GM12878 (cell line): ENCODE results near the gene C2. TPM values are rescaled to one million over a fixed set of nuclear protein-coding genes. Genes with fewer than 3 reads are reported as not detected.

Source experiments
- ATAC-seq: fragments of 200-7000 bp; cut with Tn5 transposase; 3 replicates; pipeline ENCODE4 v1.9.1; 2020; ENCODE audit warnings: mild to moderate bottlenecking, moderate library complexity
- BruUV-seq: library from RNA; stranded (reverse); fragments of 400-500 nt; replicated peaks from 2 replicates; lab custom pipeline; 2021; lab: Mats Ljungman, UMichigan
- CTCF ChIA-PET: fragments of 300-600 bp; sonication (Branson Sonifier 250); formaldehyde crosslinking; extraction: SDS; loops from one replicate; lab custom pipeline; 2021; ENCODE audit warnings: inconsistent platforms; lab: Yijun Ruan, JAX
- POLR2A ChIA-PET: fragments of 350-600 bp; formaldehyde crosslinking; extraction: SDS; loops from one replicate; lab custom pipeline; 2021; ENCODE audit warnings: inconsistent platforms; lab: Charles Lee
- RAD21 ChIA-PET: fragments of 300-600 bp; sonication (Branson Sonifier 250); formaldehyde crosslinking; loops from one replicate; lab custom pipeline; 2023; ENCODE audit warnings: antibody characterized with exemption; ENCODE audit not compliant: unreplicated experiment; lab: Charles Lee
- SMC1A ChIA-PET: fragments of 300-600 bp; sonication (Branson Sonifier 250); formaldehyde crosslinking; loops from one replicate; lab custom pipeline; 2023; ENCODE audit not compliant: unreplicated experiment, uncharacterized antibody; lab: Charles Lee
- DNase-seq: peaks from one replicate; pipeline ENCODE4 v3.0.0-alpha.2; 2011; ENCODE audit warnings: low read depth, low spot score
- FAIRE-seq: peaks from 3 replicates; lab custom pipeline; 2011; peaks lifted over from hg19 to GRCh38; lab: Jason Lieb, UNC
- H2AFZ ChIP-seq: 2 replicates; pipeline ENCODE4 v1.6.0; 2011; ENCODE audit warnings: low read depth, low read length, control low read depth; ENCODE audit not compliant: control insufficient read depth
- H3K27ac ChIP-seq: 2 replicates; pipeline ENCODE4 v1.5.1; 2011; ENCODE audit warnings: control low read depth; ENCODE audit not compliant: control insufficient read depth, insufficient read depth
- H3K27me3 ChIP-seq, 2 experiments: replicated peaks in 1 of 2; 2 replicates each; pipeline versions ENCODE4 v1.6.0 to v1.6.1; 2011; ENCODE audit warnings: low read length in 1 of 2; ENCODE audit not compliant: control insufficient read depth in 2 of 2, insufficient read depth in 2 of 2
- H3K36me3 ChIP-seq, 2 experiments: 2 replicates each; pipeline ENCODE4 v1.5.1; 2011; ENCODE audit warnings: low read length in 1 of 2; ENCODE audit not compliant: control insufficient read depth in 2 of 2, insufficient read depth in 2 of 2
- H3K4me1 ChIP-seq: 2 replicates; pipeline ENCODE4 v1.6.1; 2011; ENCODE audit warnings: mild to moderate bottlenecking, low read length, moderate library complexity, mixed read lengths; ENCODE audit not compliant: control insufficient read depth, insufficient read depth
- H3K4me2 ChIP-seq: 2 replicates; pipeline ENCODE4 v1.6.0; 2011; ENCODE audit warnings: control low read depth; ENCODE audit not compliant: control insufficient read depth, insufficient read depth
- H3K4me3 ChIP-seq: fragments of 200-600 bp; sonication (generic); 2 replicates; pipeline ENCODE4 v1.5.1; 2016
- H3K79me2 ChIP-seq: 2 replicates; pipeline ENCODE4 v1.6.0; 2011; ENCODE audit warnings: low read length; ENCODE audit not compliant: control insufficient read depth, insufficient read depth
- H3K9ac ChIP-seq: 2 replicates; pipeline ENCODE4 v1.8.0; 2011; ENCODE audit warnings: low read length, control low read depth, mixed read lengths; ENCODE audit not compliant: control insufficient read depth, insufficient read depth
- H3K9me3 ChIP-seq: replicated peaks from 3 replicates; pipeline ENCODE4 v1.5.1; 2011; ENCODE audit warnings: mild to moderate bottlenecking, low read length; ENCODE audit not compliant: control insufficient read depth, insufficient read depth
- H4K20me1 ChIP-seq: 2 replicates; pipeline ENCODE4 v1.6.0; 2011; ENCODE audit not compliant: control insufficient read depth, insufficient read depth
- ESRRA ChIP-seq: IDR thresholded peaks from 2 replicates; pipeline ENCODE4 v1.6.1; 2012; ENCODE audit warnings: mild to moderate bottlenecking, low read length, improper control_type of control experiment
- GABPA ChIP-seq: IDR thresholded peaks from 2 replicates; pipeline ENCODE4 v1.6.1; 2014; ENCODE audit warnings: antibody characterized with exemption, low read depth, mild to moderate bottlenecking, inconsistent platforms
- PML ChIP-seq: IDR thresholded peaks from 2 replicates; pipeline ENCODE4 v1.6.1; 2012; ENCODE audit warnings: low read length, inconsistent platforms
- SMC3 ChIP-seq: IDR thresholded peaks from 2 replicates; pipeline ENCODE4 v1.6.1; 2011; ENCODE audit warnings: low read length, improper control_type of control experiment, borderline replicate concordance
- SPI1 ChIP-seq: IDR thresholded peaks from 2 replicates; pipeline ENCODE4 v1.6.1; 2011; ENCODE audit warnings: low read depth, mild to moderate bottlenecking, low read length, moderate library complexity, borderline replicate concordance; ENCODE audit not compliant: insufficient read depth
- TBL1XR1 ChIP-seq: IDR thresholded peaks from 2 replicates; pipeline ENCODE4 v1.6.1; 2012; ENCODE audit warnings: low read depth, low read length, improper control_type of control experiment
- WGBS: methylation state at CpG from one replicate; pipeline ENCODE4 v1.1.6; 2016; ENCODE audit warnings: low lambda C conversion rate; ENCODE audit not compliant: insufficient replicate concordance, insufficient coverage; ENCODE audit errors: missing lambda C conversion rate; 5-methylcytosine and 5-hydroxymethylcytosine counted together
- in situ Hi-C: fragments of 300-500 bp; cut with MboI; formaldehyde crosslinking; loops from 9 replicates; pipeline ENCODE4 v1.14.3; 2018; ENCODE audit warnings: mixed read lengths
- intact Hi-C: fragments of 100-400 bp; cut with micrococcal nuclease; formaldehyde crosslinking; loops from one replicate; pipeline ENCODE4 v1.14.2; 2022; ENCODE audit not compliant: unreplicated experiment
- polyA plus RNA-seq, 11 experiments: library from polyadenylated mRNA; depleted of rRNA in 4 of 11; unstranded in 6 of 11; stranded (reverse) in 5 of 11; fragments of >200 nt; fragmentation: Nextera tagmentation in 4 of 11; fragmentation: Illumina TruSeq in 1 of 11; extraction: Ambion mirVana in 4 of 11; extraction: Trizol in 1 of 11; gene quantifications; 1 replicate in 1 of 11; 2 replicates in 10 of 11; pipeline versions ENCODE4 v1.2.1 to v1.2.3, GENCODE V29; 2011 to 2016; ENCODE audit warnings: inconsistent platforms in 2 of 11, missing spikeins in 2 of 11, low read depth in 1 of 11
- total RNA-seq, 4 experiments: library from RNA; depleted of rRNA in 3 of 4; stranded (reverse); fragments of >200 nt in 3 of 4; fragmentation: Illumina TruSeq in 1 of 4; extraction: Trizol in 1 of 4; gene quantifications; 2 replicates each; pipeline versions ENCODE4 v1.2.1 to v1.2.3, GENCODE V29; 2013 to 2021
- TF ChIP-seq, protein P1 (sequence below): fragments of 450-650 bp; IDR thresholded peaks from 2 replicates; pipeline ENCODE4 v1.6.1; 2018; ENCODE audit warnings: mild to moderate bottlenecking, low read depth, moderate library complexity; ENCODE audit not compliant: partially characterized antibody
- TF ChIP-seq, protein P2 (sequence below): fragments of 450-650 bp; formaldehyde crosslinking; IDR thresholded peaks from 2 replicates; pipeline ENCODE4 v1.4.0; 2022; ENCODE audit warnings: mild to moderate bottlenecking, moderate library complexity

The C2 gene
- total and polyA plus RNA-seq, 10 of the 15 experiments (the other 5 are each of a cell fraction or from before 2014, with no cell fraction given): 0.06 to 0.97 (median 0.21) TPM; not detected in 5

DNA sequence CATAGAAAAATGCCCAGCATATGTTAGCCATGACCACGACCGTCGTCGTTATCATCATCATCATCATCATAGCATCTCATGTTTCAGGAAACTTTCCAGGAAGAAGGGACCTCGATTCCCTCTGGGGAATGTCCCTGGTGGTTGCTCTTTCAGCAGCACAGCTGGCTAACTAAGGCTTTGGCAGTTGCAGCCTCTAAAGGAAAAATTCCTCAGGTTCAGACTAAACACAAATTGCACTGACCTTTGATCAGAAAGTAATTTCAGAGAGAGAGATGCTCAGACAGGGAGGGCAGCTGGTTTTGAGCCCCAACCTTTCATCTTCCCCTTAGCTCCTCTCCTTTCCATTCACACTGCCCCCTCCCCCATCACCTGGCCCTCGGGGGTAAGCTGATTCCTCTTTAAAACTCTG is 12.7 kb downstream of the C2 start:
- ATAC-seq: no peak
- WGBS: 13% methylated on average over 6 of the region's 6 CpGs
- no TSS peak for BruUV-seq
- H4K20me1 ChIP-seq: no peaks in the 10 kb centered on the region
- no peak for FAIRE-seq
- H3K4me3 ChIP-seq: no peak overlapping the region
- intact Hi-C loops: no loop called here
- no peak overlapping the region for H3K4me2 ChIP-seq
- no peaks in the 10 kb centered on the region for H3K36me3 ChIP-seq
- no peaks in the 10 kb centered on the region for H3K9me3 ChIP-seq
- H3K27ac ChIP-seq: no peak overlapping the region
- ChIA-PET POLR2A (no interaction called here), RAD21 (no interaction called here)
- H2AFZ ChIP-seq: no peak overlapping the region
- TF ChIP-seq TBL1XR1 (no peak), GABPA (no peak), ESRRA (no peak), PML (no peak), SPI1 (no peak), SMC3 (no peak)
- TF ChIP-seq, protein P1, sequence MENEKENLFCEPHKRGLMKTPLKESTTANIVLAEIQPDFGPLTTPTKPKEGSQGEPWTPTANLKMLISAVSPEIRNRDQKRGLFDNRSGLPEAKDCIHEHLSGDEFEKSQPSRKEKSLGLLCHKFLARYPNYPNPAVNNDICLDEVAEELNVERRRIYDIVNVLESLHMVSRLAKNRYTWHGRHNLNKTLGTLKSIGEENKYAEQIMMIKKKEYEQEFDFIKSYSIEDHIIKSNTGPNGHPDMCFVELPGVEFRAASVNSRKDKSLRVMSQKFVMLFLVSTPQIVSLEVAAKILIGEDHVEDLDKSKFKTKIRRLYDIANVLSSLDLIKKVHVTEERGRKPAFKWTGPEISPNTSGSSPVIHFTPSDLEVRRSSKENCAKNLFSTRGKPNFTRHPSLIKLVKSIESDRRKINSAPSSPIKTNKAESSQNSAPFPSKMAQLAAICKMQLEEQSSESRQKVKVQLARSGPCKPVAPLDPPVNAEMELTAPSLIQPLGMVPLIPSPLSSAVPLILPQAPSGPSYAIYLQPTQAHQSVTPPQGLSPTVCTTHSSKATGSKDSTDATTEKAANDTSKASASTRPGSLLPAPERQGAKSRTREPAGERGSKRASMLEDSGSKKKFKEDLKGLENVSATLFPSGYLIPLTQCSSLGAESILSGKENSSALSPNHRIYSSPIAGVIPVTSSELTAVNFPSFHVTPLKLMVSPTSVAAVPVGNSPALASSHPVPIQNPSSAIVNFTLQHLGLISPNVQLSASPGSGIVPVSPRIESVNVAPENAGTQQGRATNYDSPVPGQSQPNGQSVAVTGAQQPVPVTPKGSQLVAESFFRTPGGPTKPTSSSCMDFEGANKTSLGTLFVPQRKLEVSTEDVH: no peak
- TF ChIP-seq, protein P2, sequence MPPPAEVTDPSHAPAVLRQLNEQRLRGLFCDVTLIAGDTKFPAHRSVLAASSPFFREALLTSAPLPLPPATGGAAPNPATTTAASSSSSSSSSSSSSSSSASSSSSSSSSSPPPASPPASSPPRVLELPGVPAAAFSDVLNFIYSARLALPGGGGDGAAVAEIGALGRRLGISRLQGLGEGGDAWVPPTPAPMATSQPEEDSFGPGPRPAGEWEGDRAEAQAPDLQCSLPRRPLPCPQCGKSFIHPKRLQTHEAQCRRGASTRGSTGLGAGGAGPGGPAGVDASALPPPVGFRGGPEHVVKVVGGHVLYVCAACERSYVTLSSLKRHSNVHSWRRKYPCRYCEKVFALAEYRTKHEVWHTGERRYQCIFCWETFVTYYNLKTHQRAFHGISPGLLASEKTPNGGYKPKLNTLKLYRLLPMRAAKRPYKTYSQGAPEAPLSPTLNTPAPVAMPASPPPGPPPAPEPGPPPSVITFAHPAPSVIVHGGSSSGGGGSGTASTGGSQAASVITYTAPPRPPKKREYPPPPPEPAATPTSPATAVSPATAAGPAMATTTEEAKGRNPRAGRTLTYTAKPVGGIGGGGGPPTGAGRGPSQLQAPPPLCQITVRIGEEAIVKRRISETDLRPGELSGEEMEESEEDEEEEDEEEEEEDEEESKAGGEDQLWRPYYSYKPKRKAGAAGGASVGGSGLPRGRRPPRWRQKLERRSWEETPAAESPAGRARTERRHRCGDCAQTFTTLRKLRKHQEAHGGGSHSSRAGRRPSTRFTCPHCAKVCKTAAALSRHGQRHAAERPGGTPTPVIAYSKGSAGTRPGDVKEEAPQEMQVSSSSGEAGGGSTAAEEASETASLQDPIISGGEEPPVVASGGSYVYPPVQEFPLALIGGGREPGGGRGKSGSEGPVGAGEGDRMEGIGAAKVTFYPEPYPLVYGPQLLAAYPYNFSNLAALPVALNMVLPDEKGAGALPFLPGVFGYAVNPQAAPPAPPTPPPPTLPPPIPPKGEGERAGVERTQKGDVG (CRISPR knock-in tag): no peak
- TF ChIP-seq, all 136 proteins: peak for 0
- ChIA-PET SMC1A (interaction anchor here (1.1 to 1.7 kb wide), 3 partner anchors 10 to 19 kb away, joined by 4 to 5 read pairs (median 4); partner anchors contain the start of genes NELFE and SKIC2), CTCF (interaction anchor here (1.5 kb wide), 1 partner anchor 12 kb away, joined by 5 read pairs; no protein-coding TSS in a partner anchor)
- DNase-seq: no peak
- no peaks in the 10 kb centered on the region for H3K4me1 ChIP-seq
- no peak overlapping the region for H3K9ac ChIP-seq
- no peaks in the 10 kb centered on the region for H3K79me2 ChIP-seq
- H3K27me3 ChIP-seq: peaks cover 0 to 4% of the 10 kb centered on the region in 2 experiments; a peak in 3 of 4 replicates
- in situ Hi-C loops: no loop called here
